HepG2 (cell line): ENCODE data around the gene SIGLEC10.

ENCODE experiments used
- CBX5 ChIP-seq: sonication (generic); formaldehyde crosslinking; IDR thresholded peaks from 2 replicates; pipeline ENCODE4 v1.4.0; 2020; ENCODE audit warnings: missing genetic modification reagents, borderline replicate concordance
- HNRNPLL ChIP-seq: fragments of 200-400 bp; formaldehyde crosslinking; IDR thresholded peaks from 2 replicates; pipeline ENCODE4 v1.6.1; 2017; ENCODE audit warnings: mild to moderate bottlenecking, low read depth, low read length; ENCODE audit not compliant: poor library complexity, severe bottlenecking
- NCOA1 ChIP-seq: sonication (generic); formaldehyde crosslinking; IDR thresholded peaks from 2 replicates; pipeline ENCODE4 v1.9.0; 2021; ENCODE audit warnings: missing genetic modification reagents
- POLR2A ChIP-seq, 2 experiments: IDR thresholded peaks; 2 replicates each; pipeline ENCODE4 v1.6.1; 2011; ENCODE audit warnings: low read depth in 2 of 2, low read length in 2 of 2, mild to moderate bottlenecking in 1 of 2, moderate library complexity in 1 of 2; ENCODE audit not compliant: insufficient read depth in 1 of 2
- RAD21 ChIP-seq: fragments of 450-650 bp; formaldehyde crosslinking; IDR thresholded peaks from 2 replicates; pipeline ENCODE4 v1.5.0; 2020; ENCODE audit warnings: mild to moderate bottlenecking
- TRIM24 ChIP-seq: sonication (generic); formaldehyde crosslinking; IDR thresholded peaks from 2 replicates; pipeline ENCODE4 v1.8.0; 2022; ENCODE audit warnings: mild to moderate bottlenecking, missing genetic modification reagents
- ZBTB44 ChIP-seq: sonication (generic); formaldehyde crosslinking; IDR thresholded peaks from 2 replicates; pipeline ENCODE4 v1.4.0; 2020; ENCODE audit warnings: missing genetic modification reagents
- TF ChIP-seq, protein P1 (sequence below): sonication (generic); formaldehyde crosslinking; IDR thresholded peaks from 2 replicates; pipeline ENCODE4 v1.5.0; 2020; ENCODE audit warnings: mild to moderate bottlenecking, missing genetic modification reagents, moderate library complexity
- TF ChIP-seq, protein P2 (sequence below): sonication (generic); formaldehyde crosslinking; IDR thresholded peaks from 2 replicates; pipeline ENCODE4 v1.5.1; 2020; ENCODE audit warnings: mild to moderate bottlenecking, missing genetic modification reagents

GRCh38 chr19:51462276-51462675 is 44.8 kb upstream of the SIGLEC10 start:
- TF ChIP-seq RAD21 (CRISPR knock-in tag) (no peak), POLR2A (IDR thresholded peaks at IDR 0.05; ENCODE audit: insufficient read depth in 1 of 2, low read depth in 2 of 2, low read length in 2 of 2) (no peak), ZBTB44 (no peak), HNRNPLL (no peak), NCOA1 (CRISPR knock-in tag) (no peak), TRIM24 (CRISPR knock-in tag) (no peak), CBX5 (CRISPR knock-in tag) (no peak)
- TF ChIP-seq, protein P1, sequence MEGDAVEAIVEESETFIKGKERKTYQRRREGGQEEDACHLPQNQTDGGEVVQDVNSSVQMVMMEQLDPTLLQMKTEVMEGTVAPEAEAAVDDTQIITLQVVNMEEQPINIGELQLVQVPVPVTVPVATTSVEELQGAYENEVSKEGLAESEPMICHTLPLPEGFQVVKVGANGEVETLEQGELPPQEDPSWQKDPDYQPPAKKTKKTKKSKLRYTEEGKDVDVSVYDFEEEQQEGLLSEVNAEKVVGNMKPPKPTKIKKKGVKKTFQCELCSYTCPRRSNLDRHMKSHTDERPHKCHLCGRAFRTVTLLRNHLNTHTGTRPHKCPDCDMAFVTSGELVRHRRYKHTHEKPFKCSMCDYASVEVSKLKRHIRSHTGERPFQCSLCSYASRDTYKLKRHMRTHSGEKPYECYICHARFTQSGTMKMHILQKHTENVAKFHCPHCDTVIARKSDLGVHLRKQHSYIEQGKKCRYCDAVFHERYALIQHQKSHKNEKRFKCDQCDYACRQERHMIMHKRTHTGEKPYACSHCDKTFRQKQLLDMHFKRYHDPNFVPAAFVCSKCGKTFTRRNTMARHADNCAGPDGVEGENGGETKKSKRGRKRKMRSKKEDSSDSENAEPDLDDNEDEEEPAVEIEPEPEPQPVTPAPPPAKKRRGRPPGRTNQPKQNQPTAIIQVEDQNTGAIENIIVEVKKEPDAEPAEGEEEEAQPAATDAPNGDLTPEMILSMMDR: no peak
- TF ChIP-seq, protein P2, sequence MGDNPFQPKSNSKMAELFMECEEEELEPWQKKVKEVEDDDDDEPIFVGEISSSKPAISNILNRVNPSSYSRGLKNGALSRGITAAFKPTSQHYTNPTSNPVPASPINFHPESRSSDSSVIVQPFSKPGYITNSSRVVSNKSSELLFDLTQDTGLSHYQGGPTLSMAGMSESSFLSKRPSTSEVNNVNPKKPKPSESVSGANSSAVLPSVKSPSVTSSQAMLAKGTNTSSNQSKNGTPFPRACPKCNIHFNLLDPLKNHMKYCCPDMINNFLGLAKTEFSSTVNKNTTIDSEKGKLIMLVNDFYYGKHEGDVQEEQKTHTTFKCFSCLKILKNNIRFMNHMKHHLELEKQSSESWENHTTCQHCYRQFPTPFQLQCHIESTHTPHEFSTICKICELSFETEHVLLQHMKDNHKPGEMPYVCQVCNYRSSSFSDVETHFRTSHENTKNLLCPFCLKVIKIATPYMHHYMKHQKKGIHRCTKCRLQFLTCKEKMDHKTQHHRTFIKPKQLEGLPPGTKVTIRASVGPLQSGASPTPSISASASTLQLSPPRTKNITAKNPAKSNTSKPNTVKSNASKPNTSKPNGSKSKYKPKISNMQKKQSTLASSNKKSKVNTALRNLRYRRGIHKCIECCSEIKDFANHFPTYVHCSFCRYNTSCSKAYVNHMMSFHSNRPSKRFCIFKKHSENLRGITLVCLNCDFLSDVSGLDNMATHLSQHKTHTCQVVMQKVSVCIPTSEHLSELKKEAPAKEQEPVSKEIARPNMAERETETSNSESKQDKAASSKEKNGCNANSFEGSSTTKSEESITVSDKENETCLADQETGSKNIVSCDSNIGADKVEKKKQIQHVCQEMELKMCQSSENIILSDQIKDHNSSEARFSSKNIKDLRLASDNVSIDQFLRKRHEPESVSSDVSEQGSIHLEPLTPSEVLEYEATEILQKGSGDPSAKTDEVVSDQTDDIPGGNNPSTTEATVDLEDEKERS (CRISPR knock-in tag): no peak
